ENCODE results near the gene SRSF1.

The SRSF1 gene

GRCh38 chr17:58010067-58010799, 3.2 kb upstream of the SRSF1 start:
- no peak for DNase-seq

GRCh38 chr17:58007781-58008706, 998 bp upstream of the SRSF1 start:
- no peak for DNase-seq

GRCh38 chr17:58006560-58006923, 504 bp downstream of the SRSF1 start:
- peak; percentile 89 for DNase-seq

- DNase-seq, result no peak
Measured at GRCh38 chr17:58005728-58006559, 1.1 kb downstream of the SRSF1 start.

- no peak for DNase-seq
Measured at GRCh38 chr17:58005031-58005727, 1.9 kb downstream of the SRSF1 start.

GRCh38 chr17:58004060-58004459, 3.0 kb downstream of the SRSF1 start:
- no peak for DNase-seq

- DNase-seq, result no peak
Measured at GRCh38 chr17:58002973-58003372, 4.1 kb downstream of the SRSF1 start.

- DNase-seq, result no peak
Measured at GRCh38 chr17:58002154-58002948, 4.7 kb downstream of the SRSF1 start.

- DNase-seq, result no peak
Measured at GRCh38 chr17:58001461-58002124, 5.5 kb downstream of the SRSF1 start.

GRCh38 chr17:57999496-58000017, 7.5 kb downstream of the SRSF1 start:
- peak; percentile 90 for DNase-seq

GRCh38 chr17:57999010-57999495, 8.0 kb downstream of the SRSF1 start:
- no peak for DNase-seq

- DNase-seq, result no peak
Measured at GRCh38 chr17:57997085-57997809, 9.8 kb downstream of the SRSF1 start.

GRCh38 chr17:57995076-57995956, 11.7 kb downstream of the SRSF1 start:
- DNase-seq, result peak; percentile 91

- no peak for DNase-seq
Measured at GRCh38 chr17:57994436-57994835, 12.6 kb downstream of the SRSF1 start.

- peak; percentile 68 for DNase-seq
Measured at GRCh38 chr17:57993471-57994365, 13.3 kb downstream of the SRSF1 start.

- DNase-seq, result no peak
Measured at GRCh38 chr17:57991537-57991936, 15.5 kb downstream of the SRSF1 start.

- DNase-seq, result no peak
Measured at GRCh38 chr17:57990037-57990436, 17.0 kb downstream of the SRSF1 start.

Data from hematopoietic multipotent progenitor cell treated with erythropoietin and hydrocortisone succinate and interleukin-3 and kit ligand, for 4 days (in vitro differentiated cells).